SW 1271 (cell line): ENCODE results near the gene PPFIBP1.

ENCODE experiments used
- DNase-seq, 2 experiments: peaks; one replicate each; lab custom pipeline; 2025; lab: John Stamatoyannopoulos, UW

PPFIBP1 gene

GRCh38 chr12:27523642-27524493 is at the start of gene PPFIBP1:
Gene PPFIBP1 (plus strand): TSS chr12:27524206. CDS start chr12:27633397, 109,191 bp downstream.
- DNase-seq: peak; percentile 97 to 99

DNA sequence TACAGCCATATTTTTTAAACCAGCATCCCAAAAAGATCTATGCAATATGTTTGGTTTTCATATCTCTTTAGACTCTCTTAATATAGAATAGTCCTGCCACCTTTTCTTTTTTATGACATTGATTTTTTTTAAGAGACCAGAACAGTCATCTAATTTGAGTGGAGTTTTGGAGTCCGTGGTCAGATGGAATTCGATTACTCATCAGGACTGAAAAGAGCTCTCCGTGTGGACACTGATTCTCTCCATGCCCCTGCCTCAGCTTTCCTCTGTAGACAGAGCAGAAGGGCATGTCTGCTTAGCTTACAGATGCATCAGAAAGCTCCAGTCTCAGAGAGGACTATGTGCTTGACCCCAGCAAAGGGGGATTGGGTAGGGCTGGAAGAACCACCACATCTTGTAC is 49.7 kb upstream of the PPFIBP1 start:
- DNase-seq: peak in 1 of 2 experiments; percentile 25

DNA sequence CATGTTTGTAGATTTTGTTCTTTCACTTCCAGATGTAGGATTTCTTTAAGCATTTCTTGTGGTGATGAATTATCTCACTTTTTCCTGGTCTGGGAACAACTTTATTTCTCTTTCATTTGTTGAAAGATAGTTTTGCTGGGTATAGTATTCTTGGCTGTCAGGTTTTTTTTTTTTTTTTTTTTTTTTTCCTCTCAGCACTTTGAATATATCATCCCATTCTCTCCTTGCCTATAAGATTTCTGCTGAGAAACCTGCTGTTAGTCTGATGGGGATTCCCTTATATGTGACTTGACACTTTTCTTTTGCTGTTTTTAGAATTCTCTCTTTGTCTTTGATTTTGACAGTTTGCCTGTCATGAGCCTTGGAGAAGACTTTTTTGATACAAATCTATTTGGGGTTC is 47.0 kb upstream of the PPFIBP1 start:
- no peak for DNase-seq

DNA sequence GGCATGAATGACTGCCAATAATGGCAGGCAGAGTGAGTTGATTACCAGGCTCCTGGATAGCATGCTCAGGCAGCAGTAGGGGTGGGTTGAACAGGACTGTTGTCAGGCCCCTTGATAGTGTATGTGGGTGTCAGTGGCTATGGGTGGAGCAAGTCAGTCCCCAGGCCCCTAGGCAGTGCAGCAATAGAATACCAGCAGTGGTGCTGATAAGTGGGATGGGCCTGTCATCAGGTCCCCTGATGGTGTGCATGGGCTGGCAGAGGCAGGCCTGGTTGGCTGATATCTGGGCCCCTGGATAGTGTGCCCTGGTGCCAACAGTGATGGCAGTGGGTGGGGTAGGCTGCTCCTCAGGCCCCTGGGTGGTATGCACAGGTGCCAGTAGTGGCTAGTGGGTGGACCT is 45.1 kb upstream of the PPFIBP1 start:
- no peak for DNase-seq

- no peak for DNase-seq
Measured at GRCh38 chr12:27480016-27480415, 44.0 kb upstream of the PPFIBP1 start.

- no peak for DNase-seq
Measured at GRCh38 chr12:27486961-27487360, 37.0 kb upstream of the PPFIBP1 start.

GRCh38 chr12:27488479-27488878 is 35.5 kb upstream of the PPFIBP1 start:
- DNase-seq: no peak

DNA sequence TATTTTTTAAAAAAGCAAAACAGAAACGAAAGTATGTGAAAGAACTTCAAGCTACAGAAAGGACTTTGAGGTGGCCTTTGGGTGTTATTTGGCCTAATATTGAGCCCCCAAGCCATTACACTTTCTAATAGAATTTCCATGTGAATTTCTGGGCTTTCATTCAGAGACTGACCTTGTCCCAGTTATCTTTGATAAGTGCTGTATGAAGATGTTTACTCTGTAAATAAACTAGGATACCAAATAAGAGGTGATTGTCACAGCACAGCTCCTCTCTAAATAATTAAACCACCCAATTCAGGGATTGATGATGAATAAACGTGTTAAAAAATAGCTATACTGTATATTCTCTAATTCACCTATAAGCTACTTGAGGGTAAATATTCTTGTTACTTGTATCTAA is 32.8 kb upstream of the PPFIBP1 start:
- DNase-seq: no peak

- peak in 1 of 2 experiments; percentile 27 for DNase-seq
Measured at GRCh38 chr12:27493260-27493940, 30.6 kb upstream of the PPFIBP1 start.

DNA sequence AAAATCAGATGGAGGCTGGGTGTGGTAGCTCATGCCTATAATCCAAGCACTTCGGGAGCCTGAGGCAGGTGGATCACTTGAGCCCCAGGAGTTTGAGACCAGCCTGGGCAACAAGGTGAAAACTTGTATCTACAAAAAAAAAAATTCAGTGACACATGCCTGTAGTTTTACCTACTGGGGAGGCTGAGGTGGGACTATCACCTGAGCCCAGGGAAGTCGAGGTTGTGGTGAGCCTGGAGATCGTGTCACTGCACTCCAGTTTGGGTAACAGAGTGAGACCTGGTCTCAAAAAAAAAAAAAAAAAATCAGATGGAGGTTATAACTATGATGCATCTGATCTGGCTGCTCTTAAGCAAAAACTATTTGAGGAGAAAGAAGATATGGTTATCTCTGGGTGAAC is 26.6 kb upstream of the PPFIBP1 start:
- no peak for DNase-seq

DNA sequence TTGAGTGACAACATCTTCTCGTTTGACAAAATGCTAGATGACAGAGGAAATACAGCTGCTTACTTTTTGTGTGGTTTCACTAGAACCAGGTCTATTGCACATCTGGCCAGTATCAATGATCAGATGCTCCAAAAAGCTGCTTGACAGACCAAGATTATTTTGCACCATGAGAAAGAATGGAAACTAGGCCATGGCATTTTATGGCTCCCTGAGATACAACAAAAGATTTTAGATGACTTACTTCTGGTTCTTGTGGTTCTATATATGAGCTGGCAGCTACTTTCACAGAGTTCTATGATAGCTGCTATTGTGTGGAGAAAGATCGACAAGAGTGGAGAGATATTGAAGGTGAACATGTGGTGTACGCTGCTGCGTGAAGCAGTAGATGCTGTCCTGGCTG is 25.9 kb upstream of the PPFIBP1 start:
- no peak for DNase-seq

DNA sequence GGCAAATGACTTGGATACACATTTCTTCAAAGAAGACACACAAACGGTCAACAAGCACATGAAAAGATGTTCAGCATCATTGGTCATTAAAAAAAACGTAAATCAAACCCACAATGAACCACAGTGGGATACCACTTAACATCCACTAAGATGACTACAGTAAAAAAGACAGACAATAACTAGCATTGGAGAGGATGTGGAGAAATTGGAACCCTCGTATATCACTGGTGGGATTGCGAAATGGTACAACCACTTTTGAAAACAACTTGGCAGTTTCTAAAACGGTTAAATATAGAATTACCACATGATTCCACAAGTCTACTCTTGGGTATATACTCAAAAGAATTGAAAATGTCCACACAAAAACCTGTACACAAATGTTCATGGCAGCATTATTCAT is 25.2 kb upstream of the PPFIBP1 start:
- DNase-seq: no peak

DNA sequence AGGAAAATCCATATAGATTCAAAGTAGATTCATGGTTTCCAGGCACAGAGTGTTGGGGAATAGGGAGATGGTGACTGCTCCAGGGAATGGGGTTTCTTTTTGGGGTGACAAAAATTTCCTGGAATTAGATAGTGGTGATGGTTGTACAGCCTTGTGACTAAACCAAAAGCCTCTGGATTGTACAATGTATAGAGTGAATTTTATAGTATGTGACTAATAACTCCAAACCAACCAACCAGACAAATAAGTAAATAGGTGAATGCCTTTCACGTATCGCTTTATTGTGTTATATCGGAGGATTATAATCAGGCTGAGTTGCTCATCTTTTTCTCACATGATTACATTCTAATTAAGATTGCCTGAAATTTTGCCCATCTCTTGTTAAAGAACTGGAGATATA is 24.6 kb upstream of the PPFIBP1 start:
- DNase-seq: no peak

DNA sequence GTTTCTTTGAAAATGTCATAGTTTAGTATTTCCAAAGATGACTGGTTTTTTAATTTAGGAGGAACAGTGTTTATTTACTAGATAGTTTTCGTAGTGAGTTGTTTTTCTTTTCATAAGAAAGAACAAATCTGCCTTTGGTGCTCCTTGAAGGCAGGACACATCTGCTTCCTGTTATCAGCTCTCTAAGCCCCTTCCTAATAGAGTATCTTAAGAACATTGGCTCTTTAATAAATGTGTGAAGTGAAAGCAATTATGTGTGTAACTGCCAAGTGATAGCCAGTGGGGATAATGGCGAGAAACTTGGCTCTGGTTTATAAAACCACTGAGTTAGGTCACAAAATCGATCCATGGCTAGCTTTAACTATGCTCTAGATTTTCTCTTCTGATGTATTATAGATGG is 23.5 kb upstream of the PPFIBP1 start:
- no peak for DNase-seq

DNA sequence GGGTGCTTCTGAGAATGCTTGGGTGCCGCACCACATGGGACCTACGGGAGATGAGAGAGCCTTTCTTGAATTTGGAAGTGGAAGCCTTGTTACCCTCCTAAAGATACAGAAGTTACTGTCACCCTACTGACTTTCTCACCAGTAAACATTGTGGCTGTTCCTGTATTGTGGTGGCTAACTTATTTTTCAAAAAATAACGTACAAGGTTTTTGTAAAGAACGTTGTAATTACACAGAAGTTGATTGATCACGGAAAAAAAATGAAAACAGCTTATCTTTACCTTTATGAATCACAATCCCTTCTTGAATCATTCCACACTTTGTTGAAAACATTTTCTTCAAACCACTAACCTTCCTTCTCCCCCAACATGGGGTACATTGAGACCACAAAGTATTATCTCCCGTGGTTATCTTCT is 22.0 kb upstream of the PPFIBP1 start:
- DNase-seq: no peak

DNA sequence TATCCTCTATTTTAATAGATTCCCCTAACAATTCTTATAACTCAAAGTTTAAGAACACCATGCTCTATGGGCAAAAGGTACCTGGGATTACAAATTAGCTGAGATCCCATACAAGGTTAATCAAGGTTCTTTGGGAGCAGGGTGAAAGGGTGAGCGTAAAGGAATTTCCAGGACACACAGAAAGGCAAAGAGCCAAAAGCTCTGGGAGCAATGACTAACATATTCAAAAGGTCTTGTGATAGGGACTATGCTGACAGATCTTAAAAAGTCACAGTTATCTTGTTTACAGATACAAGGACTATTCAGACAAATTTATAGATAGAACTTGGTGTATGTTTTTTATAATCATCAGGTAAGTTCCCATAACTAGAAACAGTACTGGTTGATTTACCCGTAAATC is 19.5 kb upstream of the PPFIBP1 start:
- no peak for DNase-seq

- no peak for DNase-seq
Measured at GRCh38 chr12:27505109-27505508, 18.9 kb upstream of the PPFIBP1 start.

- no peak for DNase-seq
Measured at GRCh38 chr12:27505761-27506160, 18.2 kb upstream of the PPFIBP1 start.

GRCh38 chr12:27506645-27507189 is 17.3 kb upstream of the PPFIBP1 start:
- no peak for DNase-seq

DNA sequence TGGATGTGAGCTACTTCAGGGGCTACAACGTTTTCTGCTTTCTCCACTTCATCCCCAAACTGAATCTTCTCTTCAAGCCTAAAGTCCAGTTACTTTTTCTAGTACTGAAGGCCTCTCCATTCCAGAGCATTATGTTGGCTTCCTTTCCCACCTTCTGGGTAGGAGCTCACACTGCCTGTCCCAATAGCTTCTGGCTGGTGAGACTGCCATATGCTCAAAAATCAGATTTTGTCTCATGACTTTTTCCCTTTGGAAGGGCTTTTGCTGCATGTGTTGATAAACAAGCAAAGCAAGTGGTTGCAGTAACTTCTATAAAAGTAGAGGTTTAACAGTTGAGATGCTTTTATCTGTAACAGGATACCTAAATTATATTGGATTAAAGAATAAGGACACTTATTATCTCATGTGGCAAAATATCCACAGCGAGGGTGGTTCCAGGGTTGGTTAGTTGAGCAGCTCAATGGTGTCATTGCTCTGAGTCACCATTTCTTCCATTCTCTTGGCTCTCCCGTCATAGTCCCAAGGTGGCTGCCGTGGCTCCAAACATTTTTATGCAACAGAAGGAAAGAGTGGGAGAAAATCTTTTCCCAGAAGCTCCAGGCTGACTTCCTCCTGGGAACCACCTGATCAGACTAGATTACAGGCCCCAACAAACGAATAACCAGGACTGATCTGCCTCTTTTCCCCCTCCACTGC is 15.1 kb upstream of the PPFIBP1 start:
- DNase-seq: no peak

- DNase-seq: no peak
Measured at GRCh38 chr12:27511031-27511722, 12.8 kb upstream of the PPFIBP1 start.

GRCh38 chr12:27511723-27512045 is 12.3 kb upstream of the PPFIBP1 start:
- no peak for DNase-seq
